SK-N-SH treated with all-trans-retinoic acid at 6 μM for 48 hours (cell line): ENCODE data around the gene CASP7.

ENCODE experiments used
- ATAC-seq: fragments of 200-7000 bp; cut with Tn5 transposase; 3 replicates; pipeline ENCODE4 v1.9.1; 2020; ENCODE audit warnings: mild to moderate bottlenecking, moderate library complexity
- ARNTL ChIP-seq: fragments of 450-650 bp; formaldehyde crosslinking; IDR thresholded peaks from 2 replicates; pipeline ENCODE4 v1.5.0; 2020; ENCODE audit warnings: low read depth, mild to moderate bottlenecking, moderate library complexity, borderline replicate concordance
- BACH2 ChIP-seq: fragments of 250-450 bp; sonication (Bioruptor Pico); IDR thresholded peaks from 2 replicates; pipeline ENCODE4 v1.9.0; 2021; ENCODE audit warnings: mild to moderate bottlenecking, borderline replicate concordance
- CREB5 ChIP-seq: fragments of 250-450 bp; sonication (Bioruptor Pico); IDR thresholded peaks from 2 replicates; pipeline ENCODE4 v1.5.1; 2020; ENCODE audit warnings: low read depth, mild to moderate bottlenecking, moderate library complexity
- CSDC2 ChIP-seq: fragments of 250-450 bp; sonication (Bioruptor Pico); IDR thresholded peaks from 2 replicates; pipeline ENCODE4 v1.5.0; 2020; ENCODE audit warnings: mild to moderate bottlenecking, moderate library complexity
- CSRNP3 ChIP-seq: fragments of 250-450 bp; sonication (Bioruptor Pico); IDR thresholded peaks from 2 replicates; pipeline ENCODE4 v1.5.1; 2021; ENCODE audit warnings: mild to moderate bottlenecking, moderate library complexity
- ESRRG ChIP-seq: fragments of 250-450 bp; sonication (Bioruptor Pico); IDR thresholded peaks from 2 replicates; pipeline ENCODE4 v1.6.1; 2021; ENCODE audit warnings: mild to moderate bottlenecking
- GLIS3 ChIP-seq: fragments of 250-450 bp; sonication (Bioruptor Pico); IDR thresholded peaks from 2 replicates; pipeline ENCODE4 v1.5.0; 2020; ENCODE audit warnings: mild to moderate bottlenecking, moderate library complexity
- ISL1 ChIP-seq: fragments of 250-450 bp; sonication (Bioruptor Pico); IDR thresholded peaks from 2 replicates; pipeline ENCODE4 v2.1.2; 2022; ENCODE audit warnings: mild to moderate bottlenecking, moderate library complexity
- OSR1 ChIP-seq: fragments of 250-450 bp; sonication (Bioruptor Pico); IDR thresholded peaks from 2 replicates; pipeline ENCODE4 v1.8.0; 2022; ENCODE audit warnings: moderate library complexity, mild to moderate bottlenecking, inconsistent platforms
- PATZ1 ChIP-seq: fragments of 250-450 bp; sonication (Bioruptor Pico); IDR thresholded peaks from 2 replicates; pipeline ENCODE4 v1.8.0; 2020; ENCODE audit warnings: mild to moderate bottlenecking, moderate library complexity, borderline replicate concordance
- POU6F1 ChIP-seq: fragments of 250-450 bp; sonication (Bioruptor Pico); IDR thresholded peaks from 2 replicates; pipeline ENCODE4 v1.8.0; 2021; ENCODE audit warnings: low read depth, mild to moderate bottlenecking, moderate library complexity, borderline replicate concordance
- PPARA ChIP-seq: fragments of 250-450 bp; sonication (Bioruptor Pico); IDR thresholded peaks from 2 replicates; pipeline ENCODE4 v1.5.0; 2020; ENCODE audit warnings: mild to moderate bottlenecking, borderline replicate concordance
- RARB ChIP-seq: fragments of 250-450 bp; sonication (Bioruptor Pico); IDR thresholded peaks from 2 replicates; pipeline ENCODE4 v1.8.0; 2021; ENCODE audit warnings: mild to moderate bottlenecking, moderate library complexity
- SNAI2 ChIP-seq: fragments of 250-450 bp; sonication (Bioruptor Pico); IDR thresholded peaks from 2 replicates; pipeline ENCODE4 v1.5.0; 2020; ENCODE audit warnings: mild to moderate bottlenecking, moderate library complexity
- TCF4 ChIP-seq: fragments of 250-450 bp; sonication (Bioruptor Pico); IDR thresholded peaks from 2 replicates; pipeline ENCODE4 v1.8.0; 2021; ENCODE audit warnings: mild to moderate bottlenecking, moderate library complexity, borderline replicate concordance
- TOX ChIP-seq: fragments of 250-450 bp; sonication (Bioruptor Pico); IDR thresholded peaks from 2 replicates; pipeline ENCODE4 v1.8.0; 2021; ENCODE audit warnings: mild to moderate bottlenecking, moderate library complexity, borderline replicate concordance
- TSHZ2 ChIP-seq: fragments of 250-450 bp; sonication (Bioruptor Pico); IDR thresholded peaks from 2 replicates; pipeline ENCODE4 v1.5.0; 2020; ENCODE audit warnings: mild to moderate bottlenecking, moderate library complexity
- ZC3H10 ChIP-seq: fragments of 250-450 bp; sonication (Bioruptor Pico); IDR thresholded peaks from 2 replicates; pipeline ENCODE4 v1.5.1; 2021; ENCODE audit warnings: mild to moderate bottlenecking, moderate library complexity
- ZFP3 ChIP-seq: fragments of 250-450 bp; sonication (Bioruptor Pico); IDR thresholded peaks from 2 replicates; pipeline ENCODE4 v1.5.0; 2020; ENCODE audit warnings: mild to moderate bottlenecking, moderate library complexity
- ZFP30 ChIP-seq: fragments of 450-650 bp; formaldehyde crosslinking; IDR thresholded peaks from 2 replicates; pipeline ENCODE4 v1.5.0; 2022; ENCODE audit warnings: mild to moderate bottlenecking, moderate library complexity
- ZNF565 ChIP-seq: fragments of 450-650 bp; formaldehyde crosslinking; conservative IDR thresholded peaks from 2 replicates; pipeline ENCODE4 v1.5.0; 2020; ENCODE audit warnings: low read depth, mild to moderate bottlenecking, moderate library complexity
- ZNF70 ChIP-seq: fragments of 450-650 bp; formaldehyde crosslinking; IDR thresholded peaks from 2 replicates; pipeline ENCODE4 v1.5.0; 2020; ENCODE audit warnings: mild to moderate bottlenecking, moderate library complexity

Gene CASP7

GRCh38 chr10:113708640-113709039 lies 28.9 kb downstream of the CASP7 start:
- TF ChIP-seq ZFP30 (no peak), TOX (no peak), RARB (no peak), CREB5 (CRISPR knock-in tag) (no peak), ZNF70 (CRISPR knock-in tag) (no peak), TSHZ2 (CRISPR knock-in tag) (no peak), ARNTL (CRISPR knock-in tag) (no peak), ZNF565 (CRISPR knock-in tag) (no peak), SNAI2 (CRISPR knock-in tag) (no peak), PATZ1 (CRISPR knock-in tag) (no peak), OSR1 (CRISPR knock-in tag) (no peak), PPARA (CRISPR knock-in tag) (no peak), GLIS3 (CRISPR knock-in tag) (no peak), ZFP3 (CRISPR knock-in tag) (no peak), ESRRG (CRISPR knock-in tag) (no peak), ISL1 (CRISPR knock-in tag) (no peak)
- no peak for ATAC-seq

GRCh38 chr10:113709221-113709838 lies 29.6 kb downstream of the CASP7 start:
- peak; percentile 52 for TF ChIP-seq ISL1 (CRISPR knock-in tag)
- no peak for TF ChIP-seq SNAI2 (CRISPR knock-in tag)
- peak; percentile 93 for ATAC-seq

- TF ChIP-seq TCF4 (no peak), POU6F1 (no peak), ZC3H10 (CRISPR knock-in tag) (no peak), ISL1 (CRISPR knock-in tag) (no peak), ARNTL (CRISPR knock-in tag) (no peak), PPARA (CRISPR knock-in tag) (no peak), CSDC2 (CRISPR knock-in tag) (no peak), SNAI2 (CRISPR knock-in tag) (no peak), ZFP3 (CRISPR knock-in tag) (no peak), ZNF565 (CRISPR knock-in tag) (no peak), BACH2 (CRISPR knock-in tag) (no peak), ZFP30 (no peak), ESRRG (CRISPR knock-in tag) (no peak)
- TF ChIP-seq, all 23 proteins: peak for 0
- ATAC-seq = no peak
Observed at GRCh38 chr10:113711142-113711541, 31.4 kb downstream of the CASP7 start.

GRCh38 chr10:113712024-113712423 lies 32.3 kb downstream of the CASP7 start:
- no peak for ATAC-seq
- TF ChIP-seq GLIS3 (CRISPR knock-in tag) (no peak), ESRRG (CRISPR knock-in tag) (no peak), TSHZ2 (CRISPR knock-in tag) (no peak), SNAI2 (CRISPR knock-in tag) (no peak), ARNTL (CRISPR knock-in tag) (no peak), CREB5 (CRISPR knock-in tag) (no peak), CSRNP3 (CRISPR knock-in tag) (no peak), RARB (no peak), BACH2 (CRISPR knock-in tag) (no peak), TCF4 (no peak)
